CD14-positive monocyte (primary cell): ENCODE data around the gene MRPL32. TPM values are rescaled to one million over a fixed set of nuclear protein-coding genes. Genes with fewer than 3 reads are reported as not detected.

Source experiments
- DNase-seq, 3 donors: peaks; one replicate each; pipeline ENCODE4 v3.0.0-alpha.2; 2011 to 2022
- H2AFZ ChIP-seq: 2 replicates; pipeline ENCODE4 v1.6.0; 2012; ENCODE audit warnings: mild to moderate bottlenecking, low read depth, low read length, inconsistent platforms; ENCODE audit not compliant: insufficient read depth, poor library complexity, severe bottlenecking
- H3K27ac ChIP-seq, 2 donors: 1 replicate in 1 of 2; 2 replicates in 1 of 2; pipeline ENCODE4 v1.5.1; 2012 to 2013; ENCODE audit warnings: low read length in 2 of 2, control low read depth in 1 of 2, inconsistent platforms in 1 of 2, low read depth in 1 of 2, mild to moderate bottlenecking in 1 of 2
- H3K27me3 ChIP-seq, 2 donors: one replicate each; pipeline versions ENCODE4 v1.6.0 to v1.6.1; 2011 to 2013; ENCODE audit warnings: low read length in 2 of 2; ENCODE audit not compliant: control insufficient read depth in 2 of 2, insufficient read depth in 2 of 2
- H3K36me3 ChIP-seq, 2 donors: replicated peaks in 1 of 2; 1 replicate in 1 of 2; 2 replicates in 1 of 2; pipeline versions ENCODE4 v1.5.1 to v1.6.1; 2012 to 2013; ENCODE audit warnings: low read length in 2 of 2, control low read depth in 1 of 2, inconsistent platforms in 1 of 2, mild to moderate bottlenecking in 1 of 2; ENCODE audit not compliant: insufficient read depth in 2 of 2, control insufficient read depth in 1 of 2
- H3K4me1 ChIP-seq, 2 donors: 1 replicate in 1 of 2; 2 replicates in 1 of 2; pipeline versions ENCODE4 v1.5.1 to v1.6.1; 2012 to 2013; ENCODE audit warnings: low read length in 2 of 2, control low read depth in 1 of 2, inconsistent platforms in 1 of 2, mild to moderate bottlenecking in 1 of 2, moderate library complexity in 1 of 2; ENCODE audit not compliant: insufficient read depth in 2 of 2, control insufficient read depth in 1 of 2
- H3K4me2 ChIP-seq: replicated peaks from 2 replicates; pipeline ENCODE3; 2012; ENCODE audit warnings: low read length, moderate library complexity, mild to moderate bottlenecking; ENCODE audit not compliant: poor library complexity, severe bottlenecking; ENCODE audit errors: extremely low read depth
- H3K4me3 ChIP-seq, 3 experiments: fragments of 200-600 bp in 1 of 3; sonication (generic) in 1 of 3; replicated peaks in 1 of 3; 1 replicate in 2 of 3; 2 replicates in 1 of 3; pipeline ENCODE4 v1.5.1; 2011 to 2013; ENCODE audit warnings: low read length in 3 of 3, mild to moderate bottlenecking in 3 of 3, control low read depth in 2 of 3, low read depth in 2 of 3, inconsistent platforms in 1 of 3, moderate library complexity in 1 of 3
- H3K79me2 ChIP-seq: 2 replicates; pipeline ENCODE4 v1.6.0; 2012; ENCODE audit warnings: mild to moderate bottlenecking, control low read depth, inconsistent platforms, low read length, moderate library complexity; ENCODE audit not compliant: insufficient read depth
- H3K9ac ChIP-seq: 2 replicates; pipeline ENCODE4 v1.6.0; 2017; ENCODE audit warnings: low read length, mild to moderate bottlenecking; ENCODE audit not compliant: insufficient read depth, poor library complexity, severe bottlenecking
- H3K9me3 ChIP-seq, 2 donors: replicated peaks in 1 of 2; 1 replicate in 1 of 2; 2 replicates in 1 of 2; pipeline versions ENCODE4 v1.5.1 to v1.6.1; 2012 to 2013; ENCODE audit warnings: low read length in 2 of 2, control low read depth in 1 of 2; ENCODE audit not compliant: control insufficient read depth in 1 of 2, insufficient read depth in 1 of 2
- H4K20me1 ChIP-seq: 2 replicates; pipeline ENCODE4 v1.6.0; 2012; ENCODE audit warnings: mild to moderate bottlenecking, low read length, control low read depth, moderate library complexity; ENCODE audit not compliant: insufficient read depth
- H3K27ac Mint-ChIP-seq, 7 donors: one replicate each; pipeline ENCODE4 v1.8.0; 2020; ENCODE audit warnings: mild to moderate bottlenecking in 7 of 7, mixed read lengths in 7 of 7, moderate library complexity in 6 of 7, inconsistent platforms in 2 of 7
- H3K27me3 Mint-ChIP-seq, 3 donors: one replicate each; pipeline ENCODE4 v1.8.0; 2021 to 2022; ENCODE audit warnings: low read depth in 3 of 3, mild to moderate bottlenecking in 3 of 3, mixed read lengths in 3 of 3, moderate library complexity in 3 of 3, inconsistent platforms in 1 of 3
- H3K36me3 Mint-ChIP-seq, 2 donors: one replicate each; pipeline ENCODE4 v1.8.0; 2020; ENCODE audit warnings: mixed read lengths in 2 of 2, inconsistent platforms in 1 of 2, mild to moderate bottlenecking in 1 of 2
- H3K4me1 Mint-ChIP-seq: one replicate; pipeline ENCODE4 v1.8.0; 2020; ENCODE audit warnings: mild to moderate bottlenecking, mixed read lengths
- H3K4me3 Mint-ChIP-seq, 2 donors: one replicate each; pipeline ENCODE4 v1.8.0; 2020; ENCODE audit warnings: mild to moderate bottlenecking in 2 of 2, mixed read lengths in 2 of 2, moderate library complexity in 1 of 2
- H3K9me3 Mint-ChIP-seq, 7 donors: one replicate each; pipeline ENCODE4 v1.8.0; 2020 to 2022; ENCODE audit warnings: mixed read lengths in 7 of 7, mild to moderate bottlenecking in 6 of 7, moderate library complexity in 6 of 7, inconsistent platforms in 2 of 7
- WGBS: methylation state at CpG from one replicate; pipeline ENCODE4 v1.1.5; 2013; ENCODE audit warnings: missing lambda C conversion rate; ENCODE audit not compliant: insufficient coverage; 5-methylcytosine and 5-hydroxymethylcytosine counted together
- intact Hi-C, 2 donors: fragments of 100-400 bp; cut with micrococcal nuclease; formaldehyde crosslinking; loops; one replicate each; pipeline versions ENCODE4 v1.15.0 to v1.15.1; 2023
- polyA plus RNA-seq, 3 donors: library from polyadenylated mRNA; depleted of rRNA in 1 of 3; unstranded in 2 of 3; stranded (reverse) in 1 of 3; fragments of 300-500 nt in 2 of 3; fragments of >200 nt in 1 of 3; fragmentation: Illumina TruSeq in 2 of 3; gene quantifications; 1 replicate in 2 of 3; 2 replicates in 1 of 3; pipeline ENCODE4 v1.2.3, GENCODE V29; 2012 to 2021
- TF ChIP-seq, protein P1 (sequence below): fragments of 200-600 bp; IDR thresholded peaks from one replicate; pipeline ENCODE4 v1.8.0; 2022; ENCODE audit warnings: antibody characterized with exemption, mild to moderate bottlenecking

Gene MRPL32
- polyA plus RNA-seq, 3 donors, result 23.4 to 49.6 (median 39.5) TPM

DNA sequence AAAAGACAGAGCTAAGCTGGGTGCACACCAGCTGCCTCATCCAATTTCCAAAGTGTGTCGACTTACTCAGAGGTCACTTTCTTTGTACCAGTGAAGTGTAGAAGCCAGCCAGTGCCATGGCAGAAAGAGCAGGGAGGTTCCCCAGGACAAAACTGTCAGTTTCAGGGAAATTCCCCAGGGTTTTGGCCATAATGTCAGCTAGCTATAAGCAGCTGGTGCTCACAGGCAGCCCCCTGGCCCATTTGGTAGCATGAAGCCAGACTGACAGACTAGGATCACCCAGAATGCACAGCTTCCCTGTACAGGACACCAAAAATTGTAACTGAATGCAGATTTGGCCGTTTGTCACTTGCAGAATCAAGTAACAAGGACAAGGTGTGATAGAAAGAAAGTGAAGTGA is 28.6 kb downstream of the MRPL32 start:
- Histone ChIP-seq H4K20me1 (no peaks in the 10 kb centered on the region), H3K27me3 (no peaks in the 10 kb centered on the region), H3K27ac (no peak overlapping the region), H3K9me3 (peaks cover 0 to 4% of the 10 kb centered on the region in 2 donors), H3K79me2 (no peaks in the 10 kb centered on the region), H3K4me1 (no peaks in the 10 kb centered on the region), H3K4me3 (no peak overlapping the region), H3K9ac (no peak overlapping the region), H3K36me3 (no peaks in the 10 kb centered on the region), H3K4me2 (no peak overlapping the region), H2AFZ (no peak overlapping the region)
- Mint-ChIP-seq H3K36me3 (no peaks in the 10 kb centered on the region), H3K27me3 (peaks cover 0 to 7% (median 4%) of the 10 kb centered on the region in 3 donors), H3K4me1 (no peaks in the 10 kb centered on the region), H3K4me3 (no peak overlapping the region), H3K27ac (no peak overlapping the region), H3K9me3 (peaks cover 2 to 11% (median 8%) of the 10 kb centered on the region in 7 donors)
- intact Hi-C loops, result no loop called here
- TF ChIP-seq, protein P1, sequence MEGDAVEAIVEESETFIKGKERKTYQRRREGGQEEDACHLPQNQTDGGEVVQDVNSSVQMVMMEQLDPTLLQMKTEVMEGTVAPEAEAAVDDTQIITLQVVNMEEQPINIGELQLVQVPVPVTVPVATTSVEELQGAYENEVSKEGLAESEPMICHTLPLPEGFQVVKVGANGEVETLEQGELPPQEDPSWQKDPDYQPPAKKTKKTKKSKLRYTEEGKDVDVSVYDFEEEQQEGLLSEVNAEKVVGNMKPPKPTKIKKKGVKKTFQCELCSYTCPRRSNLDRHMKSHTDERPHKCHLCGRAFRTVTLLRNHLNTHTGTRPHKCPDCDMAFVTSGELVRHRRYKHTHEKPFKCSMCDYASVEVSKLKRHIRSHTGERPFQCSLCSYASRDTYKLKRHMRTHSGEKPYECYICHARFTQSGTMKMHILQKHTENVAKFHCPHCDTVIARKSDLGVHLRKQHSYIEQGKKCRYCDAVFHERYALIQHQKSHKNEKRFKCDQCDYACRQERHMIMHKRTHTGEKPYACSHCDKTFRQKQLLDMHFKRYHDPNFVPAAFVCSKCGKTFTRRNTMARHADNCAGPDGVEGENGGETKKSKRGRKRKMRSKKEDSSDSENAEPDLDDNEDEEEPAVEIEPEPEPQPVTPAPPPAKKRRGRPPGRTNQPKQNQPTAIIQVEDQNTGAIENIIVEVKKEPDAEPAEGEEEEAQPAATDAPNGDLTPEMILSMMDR, result no peak
- DNase-seq, result no peak
- WGBS, result 39% methylated on average over 2 of the region's 2 CpGs

DNA sequence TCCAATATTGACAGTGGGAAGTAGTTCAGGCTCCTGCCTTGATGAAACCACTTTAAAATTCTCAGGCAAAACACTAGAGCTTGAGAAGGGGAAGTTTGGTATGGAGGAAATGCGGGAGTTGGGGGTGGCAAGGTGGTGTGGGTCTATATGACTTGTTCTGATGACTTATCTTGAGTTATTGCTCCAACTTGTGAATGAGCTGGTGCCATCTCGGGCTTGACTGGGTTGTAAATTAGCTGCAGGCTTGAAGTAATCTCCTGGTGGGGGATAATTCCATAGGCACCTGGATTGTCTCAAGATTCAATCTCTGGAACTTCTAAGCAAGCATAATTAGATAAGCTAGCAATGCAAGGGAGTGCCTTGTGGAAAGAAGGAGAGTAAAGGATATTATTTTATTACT is 29.0 kb downstream of the MRPL32 start:
- H3K27ac ChIP-seq, result no peak overlapping the region
- WGBS, result 27% methylated on average over 2 of the region's 2 CpGs
- Mint-ChIP-seq H3K36me3 (no peaks in the 10 kb centered on the region), H3K27me3 (peaks cover 2 to 7% (median 4%) of the 10 kb centered on the region in 3 donors), H3K27ac (no peak overlapping the region), H3K4me1 (no peaks in the 10 kb centered on the region), H3K4me3 (no peak overlapping the region), H3K9me3 (peaks cover 2 to 9% (median 8%) of the 10 kb centered on the region in 7 donors)
- no peak overlapping the region for H3K4me2 ChIP-seq
- H3K4me1 ChIP-seq, result no peaks in the 10 kb centered on the region
- H4K20me1 ChIP-seq, result no peaks in the 10 kb centered on the region
- no peak overlapping the region for H2AFZ ChIP-seq
- H3K27me3 ChIP-seq, result no peaks in the 10 kb centered on the region
- no peak for DNase-seq
- TF ChIP-seq, protein P1, result no peak
- no peaks in the 10 kb centered on the region for H3K36me3 ChIP-seq
- no peak overlapping the region for H3K4me3 ChIP-seq
- H3K9ac ChIP-seq, result no peak overlapping the region
- intact Hi-C loops, result no loop called here
- H3K9me3 ChIP-seq, result peaks cover 0 to 4% of the 10 kb centered on the region in 2 donors
- no peaks in the 10 kb centered on the region for H3K79me2 ChIP-seq
